ENCODE measurements around the gene CRY2.

GRCh38 chr11:45889966-45890365 is 42.7 kb downstream of the CRY2 start:
- TF ChIP-seq CTCF (conservative IDR thresholded peaks at IDR 0.05 in 1 of 2, IDR thresholded peaks at IDR 0.05 in 1 of 2; ENCODE audit: extremely low read depth in 1 of 2, insufficient read depth in 1 of 2, low read depth in 1 of 2, low read length in 2 of 2) (no peak), EZH2 (IDR thresholded peaks at IDR 0.05; ENCODE audit: borderline replicate concordance, low read length) (no peak)
